T-helper 2 cell treated with Interferon-gamma antibody and Interleukin-4, amounts not matched to agents 100 ng/mL and 5 ng/mL, for 36 hours (primary cell): Measurements from ENCODE around the gene PPP4R2. TPM values are rescaled to one million over a fixed set of nuclear protein-coding genes. Genes with fewer than 3 reads are reported as not detected.

ENCODE experiments used
- intact Hi-C: fragments of 100-400 bp; cut with micrococcal nuclease; formaldehyde crosslinking; loops from one replicate; pipeline ENCODE4 v1.15.1; 2023
- total RNA-seq: library from RNA; stranded (reverse); gene quantifications from 2 replicates; pipeline ENCODE4 v1.2.3, GENCODE V29; 2022

The PPP4R2 gene
- total RNA-seq, 1 donor from 2014 or later, result 97.9 TPM

- intact Hi-C loops, result no loop called here
These were observed 111.1 kb downstream of the PPP4R2 start for GRCh38 chr3:73107676-73108187.

GRCh38 chr3:73108750-73109149 is 112.1 kb downstream of the PPP4R2 start:
- intact Hi-C loops, result no loop called here

DNA sequence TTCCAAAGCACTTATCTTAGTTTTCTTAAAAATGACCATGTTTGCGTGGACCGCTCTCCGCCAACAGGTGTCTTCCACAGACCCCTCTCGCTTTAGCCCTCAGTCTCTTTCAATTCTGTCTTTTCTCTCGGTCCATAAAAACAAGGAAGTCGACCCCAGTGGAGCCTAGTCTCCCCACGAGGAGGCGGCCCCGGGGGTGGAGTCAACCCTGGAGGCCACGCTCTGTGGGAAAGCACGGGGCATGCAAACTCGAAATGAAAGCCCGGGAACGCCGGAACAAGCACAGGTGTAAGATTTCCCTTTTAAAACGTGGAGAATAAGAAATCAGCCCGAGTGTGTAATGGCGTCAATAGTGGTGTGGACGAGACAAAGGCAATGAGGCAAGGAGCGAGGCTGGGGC is 113.9 kb downstream of the PPP4R2 start:
- intact Hi-C loops, result no loop called here

- intact Hi-C loops, result no loop called here
These were observed 118.1 kb downstream of the PPP4R2 start for GRCh38 chr3:73114711-73115110.

DNA sequence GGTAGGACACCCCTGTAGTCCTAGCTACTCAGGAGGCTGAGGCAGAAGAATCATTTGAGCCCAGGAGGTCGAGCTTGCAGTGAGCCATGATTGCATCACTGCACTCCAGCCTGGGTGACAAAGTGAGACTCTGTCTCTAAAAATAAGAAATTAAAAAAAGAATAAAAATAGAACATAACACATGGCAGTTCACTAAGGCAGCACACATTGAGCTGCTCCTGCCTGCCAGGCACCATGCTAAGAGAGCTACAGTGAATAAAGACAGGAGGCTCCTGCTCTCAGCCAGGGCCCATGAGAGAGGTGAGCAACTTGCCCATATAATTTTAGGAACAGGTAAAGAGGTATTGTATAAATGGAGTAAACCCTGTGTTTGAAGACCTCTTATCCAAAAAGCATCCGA is 119.2 kb downstream of the PPP4R2 start:
- intact Hi-C loops, result no loop called here

Other genes starting within 250 kb of the PPP4R2 start
- 25.6 and 26.2 TPM in 2 replicates for gene SHQ1, start 148.4 kb upstream of the PPP4R2 start, total RNA-seq
- not detected in 2 replicates for gene GXYLT2, start 108.8 kb upstream of the PPP4R2 start, total RNA-seq
- gene EBLN2, start 64.8 kb downstream of the PPP4R2 start, total RNA-seq, result 8.7 and 9.8 TPM in 2 replicates